ENCODE results near the gene STX4.

GRCh38 chr16:31080756-31081419, 47.5 kb downstream of the STX4 start:
- TF ChIP-seq CTCF (IDR thresholded peaks at IDR 0.05): no peak
- TF ChIP-seq REST (IDR thresholded peaks at IDR 0.05; ENCODE audit: insufficient read depth in 1 of 2, low read depth in 2 of 2, low read length in 1 of 2): no peak
- TF ChIP-seq POLR2AphosphoS5 (IDR thresholded peaks at IDR 0.05; ENCODE audit: low read depth, low read length): no peak
- TF ChIP-seq TCF7L2 (IDR thresholded peaks at IDR 0.05; ENCODE audit: low read depth, low read length): no peak
- TF ChIP-seq SIN3A (IDR thresholded peaks at IDR 0.05; ENCODE audit: borderline replicate concordance, insufficient read depth, low read depth, low read length): no peak

All from Panc1 (cell line).